ENCODE measurements around the gene SGIP1.

DNA sequence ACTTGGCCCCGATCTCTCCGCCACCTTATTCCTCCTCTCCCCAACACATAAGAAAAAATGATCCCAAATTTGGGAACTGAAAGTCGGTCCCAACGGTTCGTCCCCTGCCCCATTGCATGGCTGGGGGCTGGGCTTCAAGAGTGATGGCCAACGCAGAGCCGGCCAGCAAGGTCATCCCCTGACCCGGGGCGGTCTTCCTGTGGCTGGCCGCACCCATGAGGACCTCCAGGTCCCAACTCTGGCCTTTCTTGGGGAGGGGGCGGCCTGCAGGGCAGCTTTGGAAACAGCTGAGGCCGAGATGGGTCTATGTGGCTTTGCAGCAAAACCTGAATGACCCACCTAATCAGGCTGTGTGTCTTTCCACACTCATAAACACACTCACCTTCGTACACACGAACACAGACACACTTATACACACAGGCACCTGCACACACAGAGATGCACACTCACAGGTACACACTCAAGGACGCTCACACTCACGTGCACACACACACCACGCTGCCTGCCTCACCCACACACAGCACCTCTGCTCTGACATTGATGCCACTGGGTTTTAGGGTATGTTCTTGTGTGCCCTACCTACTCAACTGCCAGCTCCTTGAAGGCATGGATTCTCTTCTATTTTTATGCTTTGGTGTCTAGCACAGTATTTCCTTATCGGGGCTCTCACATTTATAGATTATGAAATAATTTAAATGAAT is 218.9 kb downstream of the SGIP1 start:
- no peak for TF ChIP-seq POLR2A (IDR thresholded peaks at IDR 0.05)
- TF ChIP-seq, protein P1, sequence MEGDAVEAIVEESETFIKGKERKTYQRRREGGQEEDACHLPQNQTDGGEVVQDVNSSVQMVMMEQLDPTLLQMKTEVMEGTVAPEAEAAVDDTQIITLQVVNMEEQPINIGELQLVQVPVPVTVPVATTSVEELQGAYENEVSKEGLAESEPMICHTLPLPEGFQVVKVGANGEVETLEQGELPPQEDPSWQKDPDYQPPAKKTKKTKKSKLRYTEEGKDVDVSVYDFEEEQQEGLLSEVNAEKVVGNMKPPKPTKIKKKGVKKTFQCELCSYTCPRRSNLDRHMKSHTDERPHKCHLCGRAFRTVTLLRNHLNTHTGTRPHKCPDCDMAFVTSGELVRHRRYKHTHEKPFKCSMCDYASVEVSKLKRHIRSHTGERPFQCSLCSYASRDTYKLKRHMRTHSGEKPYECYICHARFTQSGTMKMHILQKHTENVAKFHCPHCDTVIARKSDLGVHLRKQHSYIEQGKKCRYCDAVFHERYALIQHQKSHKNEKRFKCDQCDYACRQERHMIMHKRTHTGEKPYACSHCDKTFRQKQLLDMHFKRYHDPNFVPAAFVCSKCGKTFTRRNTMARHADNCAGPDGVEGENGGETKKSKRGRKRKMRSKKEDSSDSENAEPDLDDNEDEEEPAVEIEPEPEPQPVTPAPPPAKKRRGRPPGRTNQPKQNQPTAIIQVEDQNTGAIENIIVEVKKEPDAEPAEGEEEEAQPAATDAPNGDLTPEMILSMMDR (IDR thresholded peaks at IDR 0.05): no peak
